D721Med (cell line): ENCODE results near the gene GALNT18.

Experiments used
- DNase-seq: peaks from one replicate; pipeline ENCODE4 v3.0.0; 2011; ENCODE audit warnings: low spot score; ENCODE audit not compliant: insufficient read length
- FAIRE-seq: peaks from 2 replicates; lab custom pipeline; 2011; peaks lifted over from hg19 to GRCh38; lab: Jason Lieb, UNC
- CTCF ChIP-seq: IDR thresholded peaks from 2 replicates; pipeline ENCODE4 v1.5.1; 2012; ENCODE audit warnings: mild to moderate bottlenecking, control low read depth; ENCODE audit not compliant: insufficient read depth; ENCODE audit errors: missing control alignments

GALNT18 gene

GRCh38 chr11:11588891-11589290 lies 32.9 kb downstream of the GALNT18 start:
- DNase-seq (no peak), FAIRE-seq (no peak)
- no peak for TF ChIP-seq CTCF

- FAIRE-seq (no peak), DNase-seq (no peak)
- no peak for TF ChIP-seq CTCF
Measured at GRCh38 chr11:11588243-11588642, 33.6 kb downstream of the GALNT18 start.

- FAIRE-seq = no peak
- no peak for DNase-seq
Measured at GRCh38 chr11:11587122-11587521, 34.7 kb downstream of the GALNT18 start.

GRCh38 chr11:11586465-11586864 lies 35.3 kb downstream of the GALNT18 start:
- DNase-seq = no peak
- no peak for FAIRE-seq
- no peak for TF ChIP-seq CTCF

More at GRCh38 chr11:11587122-11587521, 34.7 kb downstream of the GALNT18 start:
- TF ChIP-seq CTCF = no peak

GRCh38 chr11:11584937-11585336 lies 36.9 kb downstream of the GALNT18 start:
- no peak for DNase-seq
- FAIRE-seq = no peak
- no peak for TF ChIP-seq CTCF

GRCh38 chr11:11584530-11584810 lies 37.3 kb downstream of the GALNT18 start:
- TF ChIP-seq CTCF = no peak
- no peak for DNase-seq
- FAIRE-seq = no peak

- FAIRE-seq = no peak
- TF ChIP-seq CTCF = no peak
- DNase-seq = no peak
Measured at GRCh38 chr11:11583801-11584529, 37.8 kb downstream of the GALNT18 start.
